SK-N-SH (cell line): Measurements from ENCODE around the gene KIAA0232.

Source experiments
- EP300 ChIP-seq, 2 experiments: IDR thresholded peaks; 2 replicates each; pipeline versions ENCODE4 v1.4.0 to v1.6.1; 2012; ENCODE audit warnings: borderline replicate concordance in 1 of 2, low read depth in 1 of 2, low read length in 1 of 2
- POLR2AphosphoS5 ChIP-seq: IDR thresholded peaks from 2 replicates; pipeline ENCODE4 v1.6.1; 2012; ENCODE audit warnings: low read depth, low read length
- RAD21 ChIP-seq: IDR thresholded peaks from 2 replicates; pipeline ENCODE4 v1.6.1; 2012; ENCODE audit warnings: mild to moderate bottlenecking, low read length
- RXRA ChIP-seq: IDR thresholded peaks from 2 replicates; pipeline ENCODE4 v1.4.0; 2012; ENCODE audit warnings: low read depth, mild to moderate bottlenecking, borderline replicate concordance
- SIN3A ChIP-seq: IDR thresholded peaks from 2 replicates; pipeline ENCODE4 v1.6.1; 2012; ENCODE audit warnings: low read depth, mild to moderate bottlenecking, low read length, moderate library complexity, borderline replicate concordance
- SMC3 ChIP-seq: IDR thresholded peaks from 2 replicates; pipeline ENCODE4 v1.6.1; 2012; ENCODE audit warnings: low read depth, low read length, improper control_type of control experiment
- YY1 ChIP-seq: IDR thresholded peaks from 2 replicates; pipeline ENCODE4 v1.4.0; 2012; ENCODE audit warnings: low read depth, mild to moderate bottlenecking
- TF ChIP-seq, protein P1 (sequence below): fragments of 200-600 bp; sonication (generic); IDR thresholded peaks from 2 replicates; pipeline ENCODE4 v1.6.1; 2017; ENCODE audit warnings: antibody characterized with exemption, mild to moderate bottlenecking, moderate library complexity
- TF ChIP-seq, protein P2 (sequence below): IDR thresholded peaks from 2 replicates; pipeline ENCODE4 v1.6.1; 2012; ENCODE audit warnings: mild to moderate bottlenecking, low read depth, low read length, moderate library complexity
- TF ChIP-seq, protein P3 (sequence below): fragments of 150-350 bp; IDR thresholded peaks from 2 replicates; pipeline ENCODE4 v1.6.1; 2017; ENCODE audit warnings: antibody characterized with exemption, low read length, low read depth, borderline replicate concordance

DNA sequence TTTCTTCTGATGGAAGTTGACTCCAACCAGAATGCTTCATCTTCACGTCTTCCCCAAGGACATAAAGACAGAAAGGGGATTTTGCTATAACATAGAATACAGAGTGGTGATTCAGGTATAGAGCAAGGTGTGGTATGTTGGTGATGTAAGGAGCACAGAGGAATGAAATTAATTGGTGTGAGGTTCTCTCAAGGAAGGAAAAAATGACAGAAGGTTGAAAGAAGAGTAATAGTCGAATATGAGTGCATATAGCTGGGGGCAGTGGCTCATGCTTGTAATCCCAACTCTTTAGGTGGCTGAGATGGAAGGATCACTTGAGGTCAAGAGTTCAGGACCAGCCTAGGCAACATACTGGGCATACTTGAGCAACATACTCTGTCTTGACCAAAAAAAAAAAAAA, 20.1 kb downstream of the KIAA0232 start:
- TF ChIP-seq RAD21: no peak
- TF ChIP-seq, protein P1, sequence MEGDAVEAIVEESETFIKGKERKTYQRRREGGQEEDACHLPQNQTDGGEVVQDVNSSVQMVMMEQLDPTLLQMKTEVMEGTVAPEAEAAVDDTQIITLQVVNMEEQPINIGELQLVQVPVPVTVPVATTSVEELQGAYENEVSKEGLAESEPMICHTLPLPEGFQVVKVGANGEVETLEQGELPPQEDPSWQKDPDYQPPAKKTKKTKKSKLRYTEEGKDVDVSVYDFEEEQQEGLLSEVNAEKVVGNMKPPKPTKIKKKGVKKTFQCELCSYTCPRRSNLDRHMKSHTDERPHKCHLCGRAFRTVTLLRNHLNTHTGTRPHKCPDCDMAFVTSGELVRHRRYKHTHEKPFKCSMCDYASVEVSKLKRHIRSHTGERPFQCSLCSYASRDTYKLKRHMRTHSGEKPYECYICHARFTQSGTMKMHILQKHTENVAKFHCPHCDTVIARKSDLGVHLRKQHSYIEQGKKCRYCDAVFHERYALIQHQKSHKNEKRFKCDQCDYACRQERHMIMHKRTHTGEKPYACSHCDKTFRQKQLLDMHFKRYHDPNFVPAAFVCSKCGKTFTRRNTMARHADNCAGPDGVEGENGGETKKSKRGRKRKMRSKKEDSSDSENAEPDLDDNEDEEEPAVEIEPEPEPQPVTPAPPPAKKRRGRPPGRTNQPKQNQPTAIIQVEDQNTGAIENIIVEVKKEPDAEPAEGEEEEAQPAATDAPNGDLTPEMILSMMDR: no peak
- TF ChIP-seq, protein P2, sequence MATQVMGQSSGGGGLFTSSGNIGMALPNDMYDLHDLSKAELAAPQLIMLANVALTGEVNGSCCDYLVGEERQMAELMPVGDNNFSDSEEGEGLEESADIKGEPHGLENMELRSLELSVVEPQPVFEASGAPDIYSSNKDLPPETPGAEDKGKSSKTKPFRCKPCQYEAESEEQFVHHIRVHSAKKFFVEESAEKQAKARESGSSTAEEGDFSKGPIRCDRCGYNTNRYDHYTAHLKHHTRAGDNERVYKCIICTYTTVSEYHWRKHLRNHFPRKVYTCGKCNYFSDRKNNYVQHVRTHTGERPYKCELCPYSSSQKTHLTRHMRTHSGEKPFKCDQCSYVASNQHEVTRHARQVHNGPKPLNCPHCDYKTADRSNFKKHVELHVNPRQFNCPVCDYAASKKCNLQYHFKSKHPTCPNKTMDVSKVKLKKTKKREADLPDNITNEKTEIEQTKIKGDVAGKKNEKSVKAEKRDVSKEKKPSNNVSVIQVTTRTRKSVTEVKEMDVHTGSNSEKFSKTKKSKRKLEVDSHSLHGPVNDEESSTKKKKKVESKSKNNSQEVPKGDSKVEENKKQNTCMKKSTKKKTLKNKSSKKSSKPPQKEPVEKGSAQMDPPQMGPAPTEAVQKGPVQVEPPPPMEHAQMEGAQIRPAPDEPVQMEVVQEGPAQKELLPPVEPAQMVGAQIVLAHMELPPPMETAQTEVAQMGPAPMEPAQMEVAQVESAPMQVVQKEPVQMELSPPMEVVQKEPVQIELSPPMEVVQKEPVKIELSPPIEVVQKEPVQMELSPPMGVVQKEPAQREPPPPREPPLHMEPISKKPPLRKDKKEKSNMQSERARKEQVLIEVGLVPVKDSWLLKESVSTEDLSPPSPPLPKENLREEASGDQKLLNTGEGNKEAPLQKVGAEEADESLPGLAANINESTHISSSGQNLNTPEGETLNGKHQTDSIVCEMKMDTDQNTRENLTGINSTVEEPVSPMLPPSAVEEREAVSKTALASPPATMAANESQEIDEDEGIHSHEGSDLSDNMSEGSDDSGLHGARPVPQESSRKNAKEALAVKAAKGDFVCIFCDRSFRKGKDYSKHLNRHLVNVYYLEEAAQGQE: no peak
- TF ChIP-seq POLR2AphosphoS5: no peak
- TF ChIP-seq, protein P3, sequence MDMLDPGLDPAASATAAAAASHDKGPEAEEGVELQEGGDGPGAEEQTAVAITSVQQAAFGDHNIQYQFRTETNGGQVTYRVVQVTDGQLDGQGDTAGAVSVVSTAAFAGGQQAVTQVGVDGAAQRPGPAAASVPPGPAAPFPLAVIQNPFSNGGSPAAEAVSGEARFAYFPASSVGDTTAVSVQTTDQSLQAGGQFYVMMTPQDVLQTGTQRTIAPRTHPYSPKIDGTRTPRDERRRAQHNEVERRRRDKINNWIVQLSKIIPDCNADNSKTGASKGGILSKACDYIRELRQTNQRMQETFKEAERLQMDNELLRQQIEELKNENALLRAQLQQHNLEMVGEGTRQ: no peak
- TF ChIP-seq SMC3: no peak
- no peak for TF ChIP-seq EP300 (IDR thresholded peaks at IDR 0.05; ENCODE audit: borderline replicate concordance in 1 of 2, low read depth in 1 of 2, low read length in 1 of 2)
- no peak for TF ChIP-seq SIN3A
- TF ChIP-seq YY1: no peak
- TF ChIP-seq RXRA: no peak
